ENCODE measurements around the gene ACTR10. TPM values are rescaled to one million over a fixed set of nuclear protein-coding genes. Genes with fewer than 3 reads are reported as not detected.
A peak's percentile ranks its signal among the peaks of the same experiment; 100 is the strongest.

The ACTR10 gene
- total RNA-seq, 1 experiment from 2014 or later = 39.6 TPM

- peak overlapping the region; percentile 45 for H3K27ac ChIP-seq (ENCODE audit: low read depth, low read length)
These were observed 16.6 kb downstream of the ACTR10 start for GRCh38 chr14:58216544-58216943.

GRCh38 chr14:58227096-58227819 is 27.3 kb downstream of the ACTR10 start:
- H3K9me3 ChIP-seq (ENCODE audit: control insufficient read depth in 1 of 2, insufficient read depth in 1 of 2, low read depth in 1 of 2, low read length in 2 of 2) = no peaks in the 10 kb centered on the region
- no peaks in the 10 kb centered on the region for H3K9me2 ChIP-seq (ENCODE audit: insufficient read depth)
- ChIA-PET CTCF (no interaction called here), POLR2A (no interaction called here), RAD21 (ENCODE audit: low non-redundant PET in 1 of 2, low total read pairs in 2 of 2, uncharacterized antibody in 2 of 2, unreplicated experiment in 2 of 2) (no interaction called here)
- H3K4me1 ChIP-seq (ENCODE audit: control insufficient read depth in 1 of 2, insufficient read depth in 2 of 2, low read length in 2 of 2) = no peaks in the 10 kb centered on the region
- H3K9ac ChIP-seq (ENCODE audit: low read length) = no peak overlapping the region
- H4K20me1 ChIP-seq (ENCODE audit: insufficient read depth) = no peaks in the 10 kb centered on the region
- intact Hi-C loops (cut with micrococcal nuclease) = no loop called here
- H3K79me2 ChIP-seq (ENCODE audit: insufficient read depth, low read length) = no peaks in the 10 kb centered on the region
- H3K27ac ChIP-seq (ENCODE audit: low read depth, low read length) = no peak overlapping the region
- no peak overlapping the region for H3K4me3 ChIP-seq (replicated peaks in 1 of 2; ENCODE audit: low read depth in 1 of 2, low read length in 2 of 2)
- ATAC-seq (no peak), DNase-seq (ENCODE audit: low read depth, low spot score) (no peak)
- H3K36me3 ChIP-seq (ENCODE audit: control insufficient read depth in 1 of 2, insufficient read depth in 2 of 2, low read length in 2 of 2) = peaks cover 0 to 2% of the 10 kb centered on the region in 2 experiments; a peak in 1 of 4 replicates
- no peak overlapping the region for H2AFZ ChIP-seq (ENCODE audit: low read depth, low read length, poor library complexity, severe bottlenecking)
- no peak overlapping the region for H3K4me2 ChIP-seq (ENCODE audit: low read length)
- no peaks in the 10 kb centered on the region for H3K27me3 ChIP-seq (ENCODE audit: insufficient read depth, low read length)
- no TSS peak for BruUV-seq (replicated peaks)
- TF ChIP-seq MAX (IDR thresholded peaks at IDR 0.05) (no peak), POLR2A (IDR thresholded peaks at IDR 0.05; ENCODE audit: borderline replicate concordance, extremely low read depth, insufficient read depth, insufficient read length) (no peak), EGR1 (IDR thresholded peaks at IDR 0.05; ENCODE audit: low read depth) (no peak), RAD21 (IDR thresholded peaks at IDR 0.05; ENCODE audit: low read depth) (no peak), SIN3A (IDR thresholded peaks at IDR 0.05; ENCODE audit: low read depth) (no peak), JUND (IDR thresholded peaks at IDR 0.05) (no peak), ATF3 (IDR thresholded peaks at IDR 0.05) (no peak), CTCF (IDR thresholded peaks at IDR 0.05 in 2 of 3, conservative IDR thresholded peaks at IDR 0.05 in 1 of 3; ENCODE audit: borderline replicate concordance in 1 of 3, insufficient read depth in 1 of 3, low read depth in 2 of 3, low read length in 2 of 3) (no peak)

More at GRCh38 chr14:58216544-58216943, 16.6 kb downstream of the ACTR10 start:
- ChIA-PET RAD21 (ENCODE audit: low non-redundant PET in 1 of 2, low total read pairs in 2 of 2, uncharacterized antibody in 2 of 2, unreplicated experiment in 2 of 2) (interaction anchor here in 1 of 2 experiments (0.6 kb wide), 1 partner anchor 147 kb away, joined by 3 read pairs; no protein-coding TSS in a partner anchor), POLR2A (no interaction called here), CTCF (no interaction called here)
- Histone ChIP-seq H4K20me1 (ENCODE audit: insufficient read depth) (no peaks in the 10 kb centered on the region), H3K27me3 (ENCODE audit: insufficient read depth, low read length) (no peaks in the 10 kb centered on the region), H3K9ac (ENCODE audit: low read length) (no peak overlapping the region), H2AFZ (ENCODE audit: low read depth, low read length, poor library complexity, severe bottlenecking) (no peak overlapping the region), H3K9me2 (ENCODE audit: insufficient read depth) (no peaks in the 10 kb centered on the region), H3K4me3 (replicated peaks in 1 of 2; ENCODE audit: low read depth in 1 of 2, low read length in 2 of 2) (no peak overlapping the region), H3K9me3 (ENCODE audit: control insufficient read depth in 1 of 2, insufficient read depth in 1 of 2, low read depth in 1 of 2, low read length in 2 of 2) (no peaks in the 10 kb centered on the region), H3K4me2 (ENCODE audit: low read length) (peak overlapping the region; percentile 6; the same call in 1 of the 2 replicates), H3K36me3 (ENCODE audit: control insufficient read depth in 1 of 2, insufficient read depth in 2 of 2, low read length in 2 of 2) (peaks cover 0 to 4% of the 10 kb centered on the region in 2 experiments; a peak in 2 of 4 replicates), H3K79me2 (ENCODE audit: insufficient read depth, low read length) (no peaks in the 10 kb centered on the region), H3K4me1 (ENCODE audit: control insufficient read depth in 1 of 2, insufficient read depth in 2 of 2, low read length in 2 of 2) (peaks cover 11 to 12% of the 10 kb centered on the region in 2 experiments; a peak in 3 of 4 replicates)
- peak; percentile 49; the same call in 1 of the 2 replicates for ATAC-seq
- intact Hi-C loops (cut with micrococcal nuclease) = no loop called here
- TF ChIP-seq ZBTB33 (IDR thresholded peaks at IDR 0.05; ENCODE audit: extremely low read depth, insufficient replicate concordance, low read length) (no peak), FOSL1 (IDR thresholded peaks at IDR 0.05; ENCODE audit: low read depth) (no peak)
- no TSS peak for BruUV-seq (replicated peaks)
- DNase-seq (ENCODE audit: low read depth, low spot score) = no peak
